ENCODE data around the gene CIAO3.
"Not testable (repeated sequence)": the region's sequence is repeated elsewhere in the genome, so short reads cannot be mapped to it uniquely, and the experiment has no call there.

The CIAO3 gene

GRCh38 chr16:759110-759910 lies 18.5 kb upstream of the CIAO3 start:
- DNase-seq = no peak

DNA sequence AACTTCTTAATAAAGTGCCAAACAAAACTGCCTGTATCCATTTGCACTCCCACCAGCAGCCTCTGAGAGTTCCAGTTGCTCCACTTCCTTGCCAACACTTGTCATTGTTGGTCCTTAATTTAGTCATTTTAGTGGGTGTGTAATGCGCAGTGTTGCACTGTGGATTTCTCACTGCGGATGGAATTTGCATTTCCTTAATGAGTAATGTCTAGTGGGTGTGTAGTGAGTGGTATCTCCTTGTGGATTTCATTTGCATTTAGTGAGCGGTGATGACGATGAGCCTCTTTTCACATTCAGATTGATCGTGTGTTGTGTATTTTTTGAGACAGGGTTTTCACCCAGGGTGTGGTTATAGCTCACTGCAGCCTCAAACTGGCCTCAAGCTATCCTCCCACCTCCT lies 15.6 kb upstream of the CIAO3 start:
- DNase-seq = no peak

DNA sequence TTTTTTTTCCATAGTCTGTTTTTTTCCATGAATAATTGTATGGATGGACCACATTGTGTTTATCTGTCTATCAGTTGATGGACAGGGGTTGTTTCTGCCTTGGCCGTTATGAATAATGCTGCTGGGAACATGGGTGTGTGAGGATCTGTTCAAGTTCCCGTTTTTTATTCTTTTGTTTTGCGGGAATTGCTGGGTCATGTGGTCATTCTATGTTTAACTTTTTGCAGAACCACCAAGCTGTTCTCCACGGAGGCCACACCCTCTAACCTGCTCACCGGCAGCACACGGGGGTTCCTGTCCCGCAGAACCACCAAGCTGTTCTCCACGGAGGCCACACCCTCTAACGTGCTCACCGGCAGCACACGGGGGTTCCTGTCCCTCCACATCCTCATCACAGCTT lies 13.9 kb upstream of the CIAO3 start:
- DNase-seq = no peak

DNA sequence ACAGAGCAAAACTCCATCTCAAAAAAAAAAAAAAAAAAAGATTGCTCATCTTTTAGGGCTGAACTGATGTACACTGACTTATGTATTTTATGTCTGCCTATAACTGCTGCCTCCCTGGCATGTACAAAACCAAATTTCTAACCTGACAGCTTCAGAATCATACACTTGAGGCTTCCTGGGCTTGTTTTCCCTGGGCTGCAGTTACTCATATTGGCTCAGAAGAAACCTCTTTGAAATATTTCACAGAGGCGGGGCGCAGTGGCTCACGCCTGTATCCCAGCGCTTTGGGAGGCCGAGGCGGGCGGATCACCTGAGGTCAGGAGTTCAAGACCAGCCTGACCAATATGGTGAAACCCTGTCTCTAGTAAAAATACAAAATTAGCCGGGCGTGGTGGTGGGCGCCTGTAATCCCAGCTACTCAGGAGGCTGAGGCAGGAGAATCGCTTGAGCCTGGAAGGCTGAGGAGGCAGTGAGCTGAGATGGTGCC lies 13.4 kb upstream of the CIAO3 start:
- not testable (repeated sequence) for DNase-seq

DNA sequence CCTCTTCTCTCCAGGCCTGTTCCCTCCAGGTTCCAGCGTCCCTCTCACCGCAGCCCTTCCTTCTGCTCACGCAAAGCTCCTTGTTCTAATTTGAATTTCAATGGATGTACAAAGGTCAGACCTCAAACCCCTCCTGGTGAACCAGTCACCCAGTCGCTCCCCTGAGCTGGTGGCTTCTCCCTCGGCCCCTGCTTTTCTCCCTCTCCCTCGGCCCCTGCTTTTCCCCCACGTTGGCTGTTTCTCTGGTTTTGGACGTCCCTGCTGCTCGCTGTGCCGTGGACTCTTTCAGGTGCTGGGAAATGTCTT lies 11.2 kb upstream of the CIAO3 start:
- no peak for DNase-seq

DNA sequence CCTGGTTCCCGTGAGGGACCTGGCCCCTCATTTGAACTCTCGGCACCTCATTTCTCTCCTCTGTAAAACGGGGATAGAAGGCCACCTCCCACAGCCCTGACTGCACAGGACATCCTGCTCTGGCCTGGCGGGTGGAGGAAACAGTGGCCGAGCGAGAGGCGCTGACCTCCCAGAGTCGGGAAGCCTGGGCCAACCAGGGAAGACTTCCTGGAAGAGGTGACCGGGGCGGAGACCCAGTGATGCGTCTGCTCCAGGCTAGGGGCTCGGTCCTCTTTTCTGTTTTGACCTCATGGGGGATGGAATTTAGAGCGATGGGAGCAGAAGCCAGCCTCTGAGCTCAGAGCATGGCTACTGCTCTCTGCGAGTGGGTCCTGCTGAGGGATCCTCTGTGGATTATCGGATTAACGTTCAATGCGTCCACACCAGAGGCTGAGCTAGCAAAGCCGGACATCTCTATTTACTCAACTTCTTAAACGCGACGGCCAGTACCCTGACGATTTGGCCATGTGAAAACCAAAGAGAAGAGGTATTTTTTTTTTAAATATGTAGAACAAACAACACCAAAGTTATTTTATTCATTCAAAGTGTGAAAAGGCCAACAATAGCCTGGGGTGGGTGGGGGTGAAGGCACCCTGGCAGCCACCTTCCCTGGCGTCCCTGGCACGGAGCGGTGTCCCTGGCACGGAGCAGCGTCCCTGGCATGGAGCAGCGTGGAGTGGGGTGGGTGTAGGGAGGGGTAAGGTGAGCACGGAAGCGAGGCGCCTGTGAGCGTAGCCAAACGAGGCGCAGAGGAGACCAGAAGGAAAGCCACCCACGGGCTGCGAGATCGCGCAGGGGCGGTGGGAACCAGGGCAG lies 10.6 kb upstream of the CIAO3 start:
- DNase-seq = no peak

GRCh38 chr16:750485-750884 lies 9.7 kb upstream of the CIAO3 start:
- no peak for DNase-seq

DNA sequence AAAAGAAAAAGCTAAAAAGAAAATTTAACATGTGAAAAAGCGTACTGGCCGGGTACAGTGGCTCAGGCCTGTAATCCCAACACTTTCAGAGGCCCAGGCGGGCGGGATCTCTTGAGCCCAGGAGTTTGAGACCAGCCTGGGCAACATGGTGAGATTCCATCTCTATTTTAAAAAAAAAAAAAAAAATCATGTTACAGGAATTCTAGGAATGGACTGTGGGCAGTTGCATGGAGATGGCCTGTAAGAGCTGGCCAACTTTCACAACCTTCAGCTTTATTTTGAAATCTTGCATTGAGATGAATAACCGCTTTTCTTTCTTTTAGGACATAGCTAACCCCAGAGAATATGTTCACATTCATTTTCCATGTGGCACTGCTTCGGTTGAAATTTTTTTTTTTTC lies 8.2 kb upstream of the CIAO3 start:
- DNase-seq = peak; percentile 67

DNA sequence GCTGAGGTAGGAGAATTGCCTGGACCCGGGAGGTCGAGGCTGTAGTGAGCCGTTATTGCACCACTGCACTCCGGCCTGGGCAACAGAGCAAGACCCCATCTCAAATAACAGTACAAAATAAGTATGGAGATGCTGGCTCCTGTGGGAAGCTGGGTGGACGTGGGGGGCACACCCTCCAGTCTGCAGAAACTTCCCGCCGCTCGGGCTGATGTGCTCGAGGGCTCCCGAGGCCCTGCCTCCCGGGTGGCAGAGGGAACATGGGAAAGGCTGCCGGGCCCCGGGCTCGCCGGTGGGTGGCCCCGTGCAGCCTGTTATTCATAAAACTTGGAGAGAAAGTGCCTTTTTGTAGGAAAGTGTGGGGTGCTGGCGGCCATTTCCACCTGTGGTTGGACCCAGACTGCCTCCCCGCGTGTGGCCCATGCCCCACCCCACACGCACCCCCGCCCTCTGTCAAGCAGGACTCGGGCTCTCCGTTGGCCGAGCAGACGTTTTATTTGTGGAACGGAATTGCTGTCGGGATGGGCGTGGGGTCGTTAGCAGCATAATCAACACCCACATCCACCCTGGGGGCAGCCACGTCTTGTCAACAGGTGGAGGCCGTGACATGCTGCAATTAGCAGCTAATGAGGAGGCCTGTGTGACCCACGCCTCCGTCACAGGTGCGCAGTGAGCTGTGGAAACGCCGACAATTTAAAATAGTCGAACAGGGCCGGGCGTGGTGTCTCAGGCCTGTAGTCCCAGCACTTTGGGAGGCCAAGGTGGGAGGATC lies 7.4 kb upstream of the CIAO3 start:
- no peak for DNase-seq

- DNase-seq = no peak
Observed at GRCh38 chr16:746637-747036, 5.8 kb upstream of the CIAO3 start.

- no peak for DNase-seq
Observed at GRCh38 chr16:745739-746138, 4.9 kb upstream of the CIAO3 start.

DNA sequence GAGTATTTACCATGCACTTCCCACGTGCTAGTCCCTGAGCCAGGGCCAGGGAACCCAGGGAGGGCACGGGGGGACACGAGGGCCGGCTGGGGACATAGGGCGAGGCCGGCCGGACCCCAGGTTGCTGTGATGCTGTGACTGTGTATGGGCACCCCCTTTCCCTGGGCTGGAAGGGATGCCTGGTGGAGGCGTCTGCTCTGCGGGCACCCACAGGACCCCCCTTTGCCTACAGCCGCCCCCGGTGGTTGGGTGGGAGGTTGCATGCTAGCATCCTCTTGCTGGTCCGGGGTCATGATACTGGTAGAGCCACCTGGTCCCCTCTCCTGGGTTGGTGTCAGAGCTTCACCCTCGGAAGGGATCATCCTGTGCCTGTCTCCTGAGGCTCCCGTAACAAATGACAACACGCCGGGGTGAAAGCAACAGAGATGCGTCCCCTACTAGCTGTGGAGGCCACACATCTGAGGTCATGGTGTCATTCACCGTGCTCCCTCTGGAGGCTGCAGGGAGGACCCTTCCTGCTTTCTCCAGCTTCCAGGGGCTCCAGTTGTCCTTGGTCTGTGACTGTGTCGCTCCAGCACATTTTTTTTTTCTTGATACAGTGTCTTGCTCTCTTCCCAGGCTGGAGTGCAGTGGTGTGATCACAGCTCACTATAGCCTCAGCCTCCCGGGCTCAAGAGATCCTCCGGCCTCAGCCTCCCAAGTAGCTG lies 3.1 kb upstream of the CIAO3 start:
- no peak for DNase-seq

DNA sequence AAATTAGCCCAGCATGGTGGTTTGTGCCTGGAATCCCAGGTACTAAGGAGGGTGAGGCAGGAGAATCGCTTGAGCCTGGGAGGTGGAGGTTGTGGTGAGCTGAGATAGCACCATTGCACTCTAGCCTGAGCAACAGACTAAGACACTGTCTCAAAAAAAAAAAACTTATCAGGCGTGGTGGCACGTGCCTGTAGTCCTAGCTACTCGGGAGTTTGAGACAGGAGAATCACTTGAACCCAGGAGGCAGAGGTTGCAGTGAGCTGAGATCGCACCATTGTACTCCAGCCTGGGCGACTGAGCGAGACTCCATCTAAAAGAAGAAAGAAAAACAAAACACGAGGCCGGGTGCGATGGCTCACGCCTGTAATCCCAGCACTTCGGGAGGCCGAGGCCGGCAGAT lies 2.1 kb upstream of the CIAO3 start:
- not testable (repeated sequence) for DNase-seq

DNA sequence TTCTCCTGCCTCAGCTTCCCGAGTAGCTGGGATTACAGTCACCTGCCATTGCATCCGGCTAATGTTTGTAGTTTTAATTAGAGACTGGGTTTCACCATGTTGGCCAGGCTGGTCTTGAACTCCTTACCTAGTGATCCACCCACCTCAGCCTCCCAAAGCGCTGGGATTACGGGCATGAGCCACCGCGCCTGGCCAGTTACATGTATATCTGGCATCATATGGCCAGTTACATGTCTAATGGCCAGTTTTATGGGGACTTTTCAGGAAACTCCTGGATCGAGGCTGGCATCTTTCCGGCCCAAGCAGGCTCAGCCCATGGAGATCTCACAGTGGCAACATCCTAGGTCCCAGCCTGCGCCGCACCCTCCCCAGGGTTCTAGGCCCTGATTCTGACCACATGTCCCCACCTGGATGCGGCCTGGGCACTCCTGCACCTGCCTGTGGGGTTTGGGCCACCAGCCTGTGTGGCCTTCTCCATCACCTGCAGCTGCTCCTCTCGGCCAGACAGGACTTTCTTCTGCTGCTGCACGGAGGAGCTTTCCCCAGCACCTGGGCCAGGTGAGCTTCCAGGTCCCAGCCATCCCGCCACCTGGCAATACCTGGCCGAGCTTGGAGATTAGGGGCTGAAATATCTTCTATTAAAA lies 1.3 kb upstream of the CIAO3 start:
- DNase-seq = no peak

- no peak for DNase-seq
Observed at GRCh38 chr16:740459-740763, 386 bp downstream of the CIAO3 start.

DNA sequence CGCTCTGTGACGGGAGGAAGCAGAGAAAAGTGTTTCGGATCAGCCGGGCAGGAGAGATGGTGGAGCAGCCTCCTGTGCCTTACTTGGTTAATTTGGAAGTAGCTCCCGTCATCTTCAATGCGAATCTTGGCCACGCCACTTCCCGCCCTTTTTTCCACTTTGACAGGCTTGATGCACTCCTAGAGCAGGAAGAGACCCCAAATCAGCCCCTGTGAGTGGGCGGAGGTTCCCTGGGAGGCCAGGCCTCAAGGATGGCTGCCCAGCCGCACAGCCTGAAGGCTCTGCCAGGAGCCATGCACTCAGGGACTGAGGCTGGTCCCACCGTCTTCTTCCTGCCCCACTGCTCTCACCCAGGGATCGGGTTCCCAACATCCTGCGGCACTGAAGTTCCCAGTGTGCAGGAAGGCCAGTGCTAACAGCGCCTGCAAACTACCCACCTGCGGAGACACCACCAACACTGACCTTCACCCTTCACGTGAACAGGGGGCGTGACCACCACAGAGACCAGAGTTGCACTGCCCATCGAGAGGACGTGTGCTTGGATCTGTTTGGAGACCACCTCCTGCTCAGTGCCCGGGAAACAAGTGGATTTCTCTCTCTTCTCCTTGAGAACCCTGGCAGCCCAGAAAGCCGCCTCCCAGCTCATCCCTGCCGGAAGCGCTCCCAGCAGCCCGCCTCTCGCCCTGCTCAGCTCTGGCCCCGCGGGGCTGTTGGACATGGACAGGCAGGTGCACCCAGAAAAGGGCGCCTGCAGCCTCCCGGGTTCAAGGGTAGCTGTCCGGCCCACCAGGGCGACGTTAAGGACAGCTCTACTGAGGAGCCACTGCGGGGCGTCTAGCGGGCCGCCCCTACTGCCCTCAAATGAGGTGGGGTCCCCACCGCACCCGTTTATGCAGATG lies 988 bp downstream of the CIAO3 start:
- no peak for DNase-seq

- no peak for DNase-seq
Observed at GRCh38 chr16:736936-737481, 3.8 kb downstream of the CIAO3 start.

- no peak for DNase-seq
Observed at GRCh38 chr16:735982-736453, 4.8 kb downstream of the CIAO3 start.

DNA sequence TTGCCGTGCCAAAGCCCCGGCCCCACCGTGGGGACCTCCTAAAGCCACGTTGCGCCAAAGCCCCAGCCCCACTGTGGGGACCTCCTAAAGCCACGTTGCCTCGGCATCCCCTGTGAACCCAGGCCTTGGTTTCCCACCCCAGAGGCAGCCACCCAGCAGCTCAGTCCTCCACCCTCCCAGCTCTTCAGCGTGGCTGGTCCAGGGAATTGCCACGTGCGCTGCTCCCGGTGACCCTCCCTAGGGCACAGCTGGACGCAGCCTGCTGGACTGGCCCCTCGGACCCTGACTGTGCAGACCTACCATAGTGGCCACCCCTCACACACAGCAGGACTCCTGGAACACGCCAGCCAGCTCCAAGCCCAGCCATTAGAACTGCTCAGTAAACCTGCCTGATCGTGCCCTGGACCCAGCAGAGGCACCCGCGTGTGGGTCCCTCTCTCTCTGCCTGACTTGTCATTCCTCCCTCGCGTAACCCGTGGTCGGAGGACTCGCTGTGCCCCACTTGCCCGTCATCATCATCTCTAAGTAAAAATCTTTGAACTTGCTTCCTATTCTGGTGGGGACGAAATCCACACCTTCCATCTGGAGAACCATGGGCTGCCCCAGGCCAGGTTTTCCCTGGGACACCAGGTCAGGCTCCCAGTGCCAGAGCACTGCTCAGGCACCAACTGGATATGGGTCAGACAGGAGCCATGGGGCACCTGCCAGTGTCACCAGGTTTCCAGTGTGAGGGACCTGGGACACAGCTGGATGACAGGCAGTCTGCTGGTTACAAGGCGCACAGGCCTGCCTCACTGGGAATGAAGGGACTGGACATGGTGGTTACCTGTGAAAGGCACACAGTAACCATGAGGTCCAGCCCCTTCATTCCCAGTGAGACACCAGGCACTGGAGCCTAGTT lies 5.6 kb downstream of the CIAO3 start:
- DNase-seq = no peak
